Brain microvascular endothelial cell (primary cell): ENCODE data around the gene FXN.
"Not testable (repeated sequence)": the region's sequence is repeated elsewhere in the genome, so short reads cannot be mapped to it uniquely, and the experiment has no call there.

Experiments used
- DNase-seq: peaks from one replicate; pipeline ENCODE4 v3.0.0-alpha.2; 2020
- H3K27ac ChIP-seq: fragments of 250-450 bp; sonication (Bioruptor Pico); 2 replicates; pipeline ENCODE4 v1.5.1; 2020; ENCODE audit warnings: mild to moderate bottlenecking, moderate library complexity
- H3K27me3 ChIP-seq: fragments of 250-450 bp; sonication (Bioruptor Pico); replicated peaks from 2 replicates; pipeline ENCODE4 v1.5.1; 2020; ENCODE audit warnings: mild to moderate bottlenecking
- H3K36me3 ChIP-seq: fragments of 250-450 bp; sonication (Bioruptor Pico); replicated peaks from 2 replicates; pipeline ENCODE4 v1.5.1; 2020; ENCODE audit warnings: mild to moderate bottlenecking
- H3K4me3 ChIP-seq: 2 replicates; pipeline ENCODE4 v1.5.1; 2011; ENCODE audit warnings: low read depth, mild to moderate bottlenecking, control low read depth, low read length, moderate library complexity
- in situ Hi-C: cut with HindIII; loops from 2 replicates; pipeline ENCODE4 v1.10.0; 2017; ENCODE audit warnings: low sequenced_read_pairs, low pct_ligation_motif_present
- TF ChIP-seq, protein P1 (sequence below): IDR thresholded peaks from 2 replicates; pipeline ENCODE4 v1.5.1; 2011; ENCODE audit warnings: low read depth, mild to moderate bottlenecking, moderate library complexity, low read length, control low read depth, inconsistent platforms; ENCODE audit errors: missing control alignments

FXN gene

DNA sequence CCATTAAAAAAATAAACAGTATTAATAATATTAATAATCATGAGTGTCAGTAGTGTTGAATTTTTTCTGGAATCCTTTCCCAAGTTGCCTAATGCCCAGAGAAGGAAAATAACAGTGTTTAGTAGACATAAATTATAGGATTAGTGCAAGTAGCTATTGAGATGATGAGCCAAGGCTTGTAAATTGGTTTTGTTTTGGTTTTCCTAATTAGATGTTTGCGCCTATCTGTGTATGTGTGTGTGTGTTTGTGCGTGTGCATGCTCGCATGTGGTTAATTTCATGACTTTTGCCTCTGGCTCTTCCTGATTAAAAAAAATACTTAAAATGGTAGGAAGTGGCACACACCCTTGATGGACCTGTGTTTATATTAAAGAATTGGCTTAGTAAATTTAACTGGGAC, 55.4 kb downstream of the FXN start:
- TF ChIP-seq, protein P1, sequence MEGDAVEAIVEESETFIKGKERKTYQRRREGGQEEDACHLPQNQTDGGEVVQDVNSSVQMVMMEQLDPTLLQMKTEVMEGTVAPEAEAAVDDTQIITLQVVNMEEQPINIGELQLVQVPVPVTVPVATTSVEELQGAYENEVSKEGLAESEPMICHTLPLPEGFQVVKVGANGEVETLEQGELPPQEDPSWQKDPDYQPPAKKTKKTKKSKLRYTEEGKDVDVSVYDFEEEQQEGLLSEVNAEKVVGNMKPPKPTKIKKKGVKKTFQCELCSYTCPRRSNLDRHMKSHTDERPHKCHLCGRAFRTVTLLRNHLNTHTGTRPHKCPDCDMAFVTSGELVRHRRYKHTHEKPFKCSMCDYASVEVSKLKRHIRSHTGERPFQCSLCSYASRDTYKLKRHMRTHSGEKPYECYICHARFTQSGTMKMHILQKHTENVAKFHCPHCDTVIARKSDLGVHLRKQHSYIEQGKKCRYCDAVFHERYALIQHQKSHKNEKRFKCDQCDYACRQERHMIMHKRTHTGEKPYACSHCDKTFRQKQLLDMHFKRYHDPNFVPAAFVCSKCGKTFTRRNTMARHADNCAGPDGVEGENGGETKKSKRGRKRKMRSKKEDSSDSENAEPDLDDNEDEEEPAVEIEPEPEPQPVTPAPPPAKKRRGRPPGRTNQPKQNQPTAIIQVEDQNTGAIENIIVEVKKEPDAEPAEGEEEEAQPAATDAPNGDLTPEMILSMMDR = no peak
- in situ Hi-C loops = no loop called here
- Histone ChIP-seq H3K4me3 (no peak overlapping the region), H3K27ac (no peak overlapping the region), H3K36me3 (no peaks in the 10 kb centered on the region), H3K27me3 (no peaks in the 10 kb centered on the region)
- no peak for DNase-seq

DNA sequence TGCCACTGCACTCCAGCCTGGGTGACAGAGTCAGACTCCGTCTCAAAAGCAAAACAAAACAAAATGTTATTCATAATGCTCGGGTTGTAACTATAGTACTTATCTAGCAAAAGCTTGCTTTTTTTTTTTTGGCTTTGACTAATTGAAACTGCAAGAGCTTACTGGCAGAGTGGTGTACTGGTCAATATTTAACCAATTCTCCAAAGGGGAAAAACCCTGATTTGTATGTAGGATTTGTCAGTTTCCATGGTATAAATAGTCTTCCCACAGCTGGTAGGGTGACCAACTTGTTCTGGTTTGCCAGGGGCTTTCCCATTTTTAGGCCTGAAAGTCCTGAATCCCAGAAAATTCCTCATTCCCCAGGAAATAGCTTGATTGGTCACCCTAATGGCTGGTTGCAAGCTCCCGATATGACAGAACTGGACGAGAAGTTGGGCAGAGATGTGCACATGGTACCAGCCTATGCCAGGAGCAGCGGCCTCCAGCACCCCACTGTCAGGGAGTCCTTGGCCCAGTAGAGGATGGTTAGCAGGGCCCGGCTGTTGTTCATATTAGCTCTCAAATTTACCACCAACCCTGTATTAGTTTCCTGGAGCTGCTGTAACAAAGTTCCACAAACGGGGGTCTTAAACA, 58.0 kb downstream of the FXN start:
- TF ChIP-seq, protein P1 = no peak
- no peak overlapping the region for H3K27ac ChIP-seq
- DNase-seq = no peak
- no peaks in the 10 kb centered on the region for H3K36me3 ChIP-seq
- in situ Hi-C loops = no loop called here
- no peaks in the 10 kb centered on the region for H3K27me3 ChIP-seq
- H3K4me3 ChIP-seq = no peak overlapping the region

DNA sequence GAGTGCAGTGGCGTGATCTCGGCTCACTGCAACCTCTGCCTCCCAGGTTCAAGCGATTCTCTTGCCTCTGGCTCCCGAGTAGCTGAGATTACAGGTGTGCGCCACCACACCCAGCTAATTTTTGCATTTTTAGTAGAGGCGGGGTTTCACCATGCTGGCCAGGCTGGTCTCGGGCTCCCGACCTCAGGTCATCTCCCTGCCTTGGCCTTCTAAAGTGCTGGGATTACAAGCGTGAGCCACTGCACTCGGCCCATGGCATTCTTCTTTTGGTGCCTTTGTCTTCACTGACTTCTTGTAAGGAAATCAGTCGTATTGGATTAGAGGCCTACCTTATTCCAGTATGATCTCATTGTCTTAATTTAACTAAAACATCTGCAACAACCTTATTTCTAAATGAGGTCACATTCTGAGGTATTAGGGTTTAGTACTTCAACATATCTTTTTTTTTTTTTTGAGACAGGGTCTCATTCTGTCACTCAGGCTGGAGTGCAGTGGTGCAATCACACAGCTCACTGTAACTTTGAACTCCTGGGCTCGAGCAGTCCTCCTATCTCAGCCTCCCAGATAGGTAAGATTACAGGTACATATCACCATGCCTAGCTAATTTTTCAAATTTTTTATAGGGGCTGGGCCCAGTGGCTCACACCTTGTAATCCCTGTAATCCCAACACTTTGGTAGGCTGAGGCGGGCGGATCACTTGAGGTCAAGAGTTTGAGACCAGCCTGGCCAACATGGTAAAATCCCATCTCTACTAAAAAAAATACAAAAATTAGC, 59.0 kb downstream of the FXN start:
- in situ Hi-C loops, H3K27ac ChIP-seq, DNase-seq, H3K4me3 ChIP-seq, H3K27me3 ChIP-seq, H3K36me3 ChIP-seq: not testable (repeated sequence)

DNA sequence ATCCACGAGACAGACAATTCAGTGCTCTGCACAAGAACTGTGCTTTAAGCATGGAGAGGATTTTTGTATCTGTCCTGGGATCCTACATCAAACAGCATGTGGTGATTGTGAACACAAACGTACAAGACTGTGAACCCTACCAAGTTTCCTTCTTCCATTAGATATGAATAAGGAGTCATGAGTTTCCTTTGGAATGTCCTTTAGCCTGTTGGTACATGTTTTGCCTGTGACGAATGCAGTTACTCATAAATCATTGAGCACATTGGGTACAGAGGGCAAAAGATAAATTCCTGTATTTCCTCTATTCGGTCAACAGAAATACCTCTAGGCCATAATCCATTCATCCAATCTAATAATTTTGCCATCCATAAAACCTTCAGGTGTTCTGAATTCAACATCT, 61.5 kb downstream of the FXN start:
- TF ChIP-seq, protein P1 = no peak
- no peaks in the 10 kb centered on the region for H3K27me3 ChIP-seq
- peak overlapping the region; percentile 91 for H3K27ac ChIP-seq
- in situ Hi-C loops = no loop called here
- no peak overlapping the region for H3K4me3 ChIP-seq
- peak; percentile 59 for DNase-seq
- no peaks in the 10 kb centered on the region for H3K36me3 ChIP-seq

DNA sequence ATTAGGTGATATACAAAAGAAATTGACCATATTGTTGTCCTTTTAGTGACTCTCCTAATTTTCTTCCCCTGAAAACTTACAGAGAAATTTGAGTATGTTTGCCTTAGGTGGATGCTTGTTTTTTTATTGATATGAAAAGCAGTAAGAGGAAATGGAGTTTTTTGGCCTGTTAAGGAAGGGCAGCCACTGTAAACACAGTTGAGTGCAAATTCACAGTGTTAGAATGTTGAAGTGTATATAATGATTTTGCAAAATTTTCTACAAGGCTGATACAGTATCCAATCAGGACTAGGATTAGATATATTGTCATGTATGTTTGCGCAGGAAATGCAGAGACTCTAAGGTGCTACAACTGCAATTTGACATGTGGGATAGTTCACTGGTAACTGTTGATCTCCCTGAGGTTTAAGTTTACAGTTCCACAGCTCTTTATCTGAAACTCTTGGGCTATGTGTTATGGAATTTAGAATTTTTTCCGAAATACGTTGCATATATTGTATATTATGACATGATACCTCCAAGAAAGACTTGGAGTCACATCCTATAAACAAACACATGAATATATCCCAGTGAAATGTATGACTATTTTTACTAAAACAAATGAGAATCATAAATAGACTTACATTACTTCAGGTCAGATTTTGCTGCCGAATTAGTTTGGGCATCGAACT, 62.5 kb downstream of the FXN start:
- Histone ChIP-seq H3K27me3 (no peaks in the 10 kb centered on the region), H3K4me3 (no peak overlapping the region), H3K27ac (peak overlapping the region; percentile 91), H3K36me3 (no peaks in the 10 kb centered on the region)
- TF ChIP-seq, protein P1 = no peak
- in situ Hi-C loops = no loop called here
- peak; percentile 9 for DNase-seq

DNA sequence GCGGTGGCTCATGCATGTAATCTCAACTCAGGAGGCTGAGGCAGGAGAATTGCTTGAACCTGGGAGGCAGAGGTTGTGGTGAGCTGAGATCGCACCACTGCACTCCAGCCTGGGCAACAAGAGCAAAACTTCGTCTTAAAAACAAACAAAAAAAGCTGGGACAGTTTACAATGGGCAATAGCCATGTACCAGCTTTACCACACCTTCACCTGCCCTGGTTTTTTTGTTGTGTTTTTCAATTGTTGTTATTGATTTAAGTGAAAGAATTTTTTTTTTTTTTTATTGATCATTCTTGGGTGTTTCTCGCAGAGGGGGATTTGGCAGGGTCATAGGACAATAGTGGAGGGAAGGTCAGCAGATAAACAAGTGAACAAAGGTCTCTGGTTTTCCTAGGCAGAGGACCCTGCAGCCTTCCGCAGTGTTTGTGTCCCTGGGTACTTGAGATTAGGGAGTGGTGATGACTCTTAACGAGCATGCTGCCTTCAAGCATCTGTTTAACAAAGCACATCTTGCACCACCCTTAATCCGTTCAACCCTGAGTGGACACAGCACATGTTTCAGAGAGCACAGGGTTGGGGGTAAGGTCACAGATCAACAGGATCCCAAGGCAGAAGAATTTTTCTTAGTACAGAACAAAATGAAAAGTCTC, 67.9 kb downstream of the FXN start:
- in situ Hi-C loops = not testable (repeated sequence)

More for the DNA sequence above, 67.9 kb downstream of the FXN start:
- not testable (repeated sequence) for H3K4me3 ChIP-seq, H3K27ac ChIP-seq, H3K27me3 ChIP-seq, H3K36me3 ChIP-seq, DNase-seq
